Loucy (cell line): ENCODE results near the gene SCAP.

ENCODE experiments used
- EZH2phosphoT487 ChIP-seq: fragments of 200-600 bp; IDR thresholded peaks from 2 replicates; pipeline ENCODE4 v1.6.1; 2018; ENCODE audit warnings: antibody characterized with exemption, mild to moderate bottlenecking, moderate library complexity, borderline replicate concordance
- TF ChIP-seq, protein P1 (sequence below): fragments of 200-600 bp; sonication (generic); conservative IDR thresholded peaks from 2 replicates; pipeline ENCODE4 v1.5.1; 2014; ENCODE audit warnings: mild to moderate bottlenecking, antibody characterized with exemption, low read length

GRCh38 chr3:47398228-47398627, 77.5 kb downstream of the SCAP start:
- TF ChIP-seq, protein P1, sequence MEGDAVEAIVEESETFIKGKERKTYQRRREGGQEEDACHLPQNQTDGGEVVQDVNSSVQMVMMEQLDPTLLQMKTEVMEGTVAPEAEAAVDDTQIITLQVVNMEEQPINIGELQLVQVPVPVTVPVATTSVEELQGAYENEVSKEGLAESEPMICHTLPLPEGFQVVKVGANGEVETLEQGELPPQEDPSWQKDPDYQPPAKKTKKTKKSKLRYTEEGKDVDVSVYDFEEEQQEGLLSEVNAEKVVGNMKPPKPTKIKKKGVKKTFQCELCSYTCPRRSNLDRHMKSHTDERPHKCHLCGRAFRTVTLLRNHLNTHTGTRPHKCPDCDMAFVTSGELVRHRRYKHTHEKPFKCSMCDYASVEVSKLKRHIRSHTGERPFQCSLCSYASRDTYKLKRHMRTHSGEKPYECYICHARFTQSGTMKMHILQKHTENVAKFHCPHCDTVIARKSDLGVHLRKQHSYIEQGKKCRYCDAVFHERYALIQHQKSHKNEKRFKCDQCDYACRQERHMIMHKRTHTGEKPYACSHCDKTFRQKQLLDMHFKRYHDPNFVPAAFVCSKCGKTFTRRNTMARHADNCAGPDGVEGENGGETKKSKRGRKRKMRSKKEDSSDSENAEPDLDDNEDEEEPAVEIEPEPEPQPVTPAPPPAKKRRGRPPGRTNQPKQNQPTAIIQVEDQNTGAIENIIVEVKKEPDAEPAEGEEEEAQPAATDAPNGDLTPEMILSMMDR: no peak
- no peak for TF ChIP-seq EZH2phosphoT487
